Measurements from ENCODE around the gene RMI1. TPM values are rescaled to one million over a fixed set of nuclear protein-coding genes. Genes with fewer than 3 reads are reported as not detected.

Gene RMI1
- total and polyA plus RNA-seq, 10 of the 15 experiments (the other 5 are each of a cell fraction or from before 2014, with no cell fraction given), result 3.6 to 34.1 (median 16.1) TPM

DNA sequence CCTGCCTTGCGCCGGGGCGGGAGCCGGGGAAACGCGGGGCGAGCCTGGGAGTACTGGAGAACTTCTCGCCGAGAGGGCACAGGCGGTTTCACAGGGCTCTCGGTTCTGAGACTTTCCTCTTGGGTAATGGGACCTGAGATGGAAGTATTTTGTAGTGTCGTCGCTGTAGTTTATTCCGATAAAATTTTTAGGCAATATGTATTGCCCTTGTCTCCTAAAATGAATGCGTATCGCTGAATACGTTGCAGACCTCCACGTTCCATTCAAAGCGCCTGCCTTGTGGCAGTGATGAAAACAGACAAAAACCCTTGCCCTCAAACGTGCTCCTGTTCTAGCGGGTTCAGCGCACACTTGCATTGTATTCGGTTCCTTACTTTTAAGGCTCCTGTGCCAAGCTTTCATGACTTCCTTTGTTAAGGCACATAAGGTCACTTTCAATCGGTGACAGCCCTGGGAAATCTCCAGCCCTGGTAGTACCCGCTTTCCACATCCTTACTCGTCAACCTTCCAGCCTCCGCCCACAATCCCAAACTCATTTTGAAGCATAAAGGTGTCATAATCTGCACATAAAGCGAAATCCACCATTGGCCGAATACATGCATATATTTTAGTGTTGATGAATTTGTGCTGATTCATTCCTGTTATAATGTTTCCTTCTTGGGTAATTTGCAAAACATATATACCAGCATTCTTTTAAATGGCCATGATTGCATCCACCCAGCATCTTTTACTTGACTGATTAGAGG, 694 bp downstream of the RMI1 start:
- Histone ChIP-seq H3K4me3 (peak overlapping the region; percentile 72), H3K27me3 (replicated peaks in 1 of 2; ENCODE audit: control insufficient read depth in 2 of 2, insufficient read depth in 2 of 2, low read length in 1 of 2) (no peaks in the 10 kb centered on the region), H3K36me3 (ENCODE audit: control insufficient read depth in 2 of 2, insufficient read depth in 2 of 2, low read length in 1 of 2) (peaks cover 0 to 12% of the 10 kb centered on the region in 2 experiments; a peak in 2 of 4 replicates), H3K27ac (ENCODE audit: control insufficient read depth, insufficient read depth) (peak overlapping the region; percentile 94), H3K79me2 (ENCODE audit: control insufficient read depth, insufficient read depth, low read length) (peaks cover 98% of the 10 kb centered on the region), H3K4me1 (ENCODE audit: control insufficient read depth, insufficient read depth, low read length) (peaks cover 3% of the 10 kb centered on the region; the same call in 1 of the 2 replicates), H3K9ac (ENCODE audit: control insufficient read depth, insufficient read depth, low read length) (peak overlapping the region; percentile 98), H3K9me3 (replicated peaks; ENCODE audit: control insufficient read depth, insufficient read depth, low read length) (no peaks in the 10 kb centered on the region; the same call in 2 of the 3 replicates), H2AFZ (ENCODE audit: control insufficient read depth, low read depth, low read length) (peak overlapping the region; percentile 93), H4K20me1 (ENCODE audit: control insufficient read depth, insufficient read depth) (peaks cover 6% of the 10 kb centered on the region; the same call in 1 of the 2 replicates), H3K4me2 (ENCODE audit: control insufficient read depth, insufficient read depth) (peak overlapping the region; percentile 52)
- intact Hi-C loops (cut with micrococcal nuclease; ENCODE audit: unreplicated experiment), result loop anchor here (5.0 kb wide), 2 partner anchors 274 to 311 kb away; partner anchors contain the start of gene UBQLN1
- BruUV-seq (replicated peaks), result TSS peak; percentile 78
- under 1% methylated on average over 29 of the region's 29 CpGs for WGBS (ENCODE audit: insufficient coverage, insufficient replicate concordance, low lambda C conversion rate, missing lambda C conversion rate)
- FAIRE-seq (peak; percentile 13), ATAC-seq (peak; percentile 2), DNase-seq (ENCODE audit: low read depth, low spot score) (no peak)
- in situ Hi-C loops (cut with MboI), result loop anchor here (25.0 kb wide), 1 partner anchor 781 kb away; no protein-coding TSS in a partner anchor
- ChIA-PET SMC1A (ENCODE audit: uncharacterized antibody, unreplicated experiment) (interaction anchor here (0.9 to 1.2 kb wide), 2 partner anchors 25 to 280 kb away, joined by 3 to 4 read pairs; no protein-coding TSS in a partner anchor), CTCF (interaction anchor here (0.5 to 1.0 kb wide), 3 partner anchors 18 to 1756 kb away, joined by 3 read pairs; no protein-coding TSS in a partner anchor), RAD21 (ENCODE audit: unreplicated experiment) (interaction anchor here (1.1 to 2.1 kb wide), 5 partner anchors 11 to 334 kb away, joined by 3 to 8 read pairs (median 4); no protein-coding TSS in a partner anchor), POLR2A (interaction anchor here (0.6 to 2.7 kb wide), 8 partner anchors 13 to 311 kb away, joined by 3 to 12 read pairs (median 4); partner anchors contain the start of genes KIF27 and UBQLN1)
- no peak for TF ChIP-seq YBX1 (IDR thresholded peaks at IDR 0.05)
- no peak for TF ChIP-seq MTA3 (IDR thresholded peaks at IDR 0.05; ENCODE audit: borderline replicate concordance, low read length)
- no peak for TF ChIP-seq IRF4 (IDR thresholded peaks at IDR 0.05; ENCODE audit: low read depth, low read length)
- TF ChIP-seq, protein P1, sequence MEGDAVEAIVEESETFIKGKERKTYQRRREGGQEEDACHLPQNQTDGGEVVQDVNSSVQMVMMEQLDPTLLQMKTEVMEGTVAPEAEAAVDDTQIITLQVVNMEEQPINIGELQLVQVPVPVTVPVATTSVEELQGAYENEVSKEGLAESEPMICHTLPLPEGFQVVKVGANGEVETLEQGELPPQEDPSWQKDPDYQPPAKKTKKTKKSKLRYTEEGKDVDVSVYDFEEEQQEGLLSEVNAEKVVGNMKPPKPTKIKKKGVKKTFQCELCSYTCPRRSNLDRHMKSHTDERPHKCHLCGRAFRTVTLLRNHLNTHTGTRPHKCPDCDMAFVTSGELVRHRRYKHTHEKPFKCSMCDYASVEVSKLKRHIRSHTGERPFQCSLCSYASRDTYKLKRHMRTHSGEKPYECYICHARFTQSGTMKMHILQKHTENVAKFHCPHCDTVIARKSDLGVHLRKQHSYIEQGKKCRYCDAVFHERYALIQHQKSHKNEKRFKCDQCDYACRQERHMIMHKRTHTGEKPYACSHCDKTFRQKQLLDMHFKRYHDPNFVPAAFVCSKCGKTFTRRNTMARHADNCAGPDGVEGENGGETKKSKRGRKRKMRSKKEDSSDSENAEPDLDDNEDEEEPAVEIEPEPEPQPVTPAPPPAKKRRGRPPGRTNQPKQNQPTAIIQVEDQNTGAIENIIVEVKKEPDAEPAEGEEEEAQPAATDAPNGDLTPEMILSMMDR (IDR thresholded peaks at IDR 0.05 in 2 of 3, conservative IDR thresholded peaks at IDR 0.05 in 1 of 3; ENCODE audit: control insufficient read depth in 2 of 3, extremely low read depth in 1 of 3, insufficient read depth in 1 of 3, low read depth in 3 of 3, low read length in 3 of 3), result no peak
- no peak for TF ChIP-seq IKZF2 (IDR thresholded peaks at IDR 0.05)
- TF ChIP-seq ZNF274 (IDR thresholded peaks at IDR 0.05; ENCODE audit: insufficient read depth, insufficient read length), result no peak
- TF ChIP-seq, protein P2, sequence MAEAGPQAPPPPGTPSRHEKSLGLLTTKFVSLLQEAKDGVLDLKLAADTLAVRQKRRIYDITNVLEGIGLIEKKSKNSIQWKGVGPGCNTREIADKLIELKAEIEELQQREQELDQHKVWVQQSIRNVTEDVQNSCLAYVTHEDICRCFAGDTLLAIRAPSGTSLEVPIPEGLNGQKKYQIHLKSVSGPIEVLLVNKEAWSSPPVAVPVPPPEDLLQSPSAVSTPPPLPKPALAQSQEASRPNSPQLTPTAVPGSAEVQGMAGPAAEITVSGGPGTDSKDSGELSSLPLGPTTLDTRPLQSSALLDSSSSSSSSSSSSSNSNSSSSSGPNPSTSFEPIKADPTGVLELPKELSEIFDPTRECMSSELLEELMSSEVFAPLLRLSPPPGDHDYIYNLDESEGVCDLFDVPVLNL (IDR thresholded peaks at IDR 0.05; ENCODE audit: low read depth, low read length), result no peak
